Stimulated activated CD4-positive, alpha-beta T cell treated with anti-CD3 and anti-CD28 coated beads, TNF-alpha, amount 100 ng/mL, for 4 hours (primary cell): ENCODE results near the gene SNX9.
A peak's percentile ranks its signal among the peaks of the same experiment; 100 is the strongest.
"Not testable (repeated sequence)": the region's sequence is repeated elsewhere in the genome, so short reads cannot be mapped to it uniquely, and the experiment has no call there.

Experiments used
- DNase-seq, 3 experiments: peaks; one replicate each; pipeline ENCODE4 v3.0.0-alpha.2; 2020; ENCODE audit warnings: low read depth in 3 of 3

The SNX9 gene

GRCh38 chr6:157921685-157922367, 98.8 kb downstream of the SNX9 start:
- no peak for DNase-seq

DNA sequence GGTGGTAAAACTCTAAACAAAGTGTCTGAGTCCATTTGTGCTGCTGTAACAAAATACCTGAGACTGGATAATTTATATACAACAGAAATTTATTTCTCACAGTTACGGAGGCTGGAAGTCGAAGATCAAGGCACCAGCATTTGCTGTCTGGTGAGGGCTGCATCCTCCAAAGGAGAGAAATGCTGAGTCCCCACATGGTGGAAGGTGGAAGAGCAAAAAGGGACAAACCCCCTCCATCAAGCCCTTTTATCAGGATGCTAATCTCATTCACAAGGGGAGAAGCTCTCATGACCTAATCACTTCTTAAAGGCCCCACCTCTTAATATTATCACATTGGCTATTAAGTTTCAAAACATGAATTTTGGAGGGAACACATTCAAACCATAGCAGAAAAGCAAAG, 102.7 kb downstream of the SNX9 start:
- no peak for DNase-seq

DNA sequence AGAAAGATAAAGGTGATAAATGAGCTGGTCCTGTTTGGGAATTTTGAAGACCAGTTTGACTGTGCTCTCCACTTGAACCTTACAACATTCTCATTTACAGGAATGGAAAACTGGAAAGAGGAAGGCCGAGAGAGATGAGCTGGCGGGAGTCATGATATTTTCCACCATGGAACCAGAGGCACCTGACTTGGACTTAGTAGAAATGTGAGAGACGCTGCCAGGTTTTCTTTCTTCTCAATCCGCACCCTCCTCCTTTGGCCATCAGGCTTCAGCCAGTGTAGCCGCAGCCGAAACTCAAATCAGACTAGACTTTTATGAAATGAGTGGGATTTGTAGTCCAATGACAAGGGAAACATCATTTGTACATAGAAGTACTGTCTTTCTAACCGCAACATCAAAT, 104.0 kb downstream of the SNX9 start:
- DNase-seq, result no peak

- DNase-seq, result no peak
Measured at GRCh38 chr6:157928428-157928827, 105.4 kb downstream of the SNX9 start.

DNA sequence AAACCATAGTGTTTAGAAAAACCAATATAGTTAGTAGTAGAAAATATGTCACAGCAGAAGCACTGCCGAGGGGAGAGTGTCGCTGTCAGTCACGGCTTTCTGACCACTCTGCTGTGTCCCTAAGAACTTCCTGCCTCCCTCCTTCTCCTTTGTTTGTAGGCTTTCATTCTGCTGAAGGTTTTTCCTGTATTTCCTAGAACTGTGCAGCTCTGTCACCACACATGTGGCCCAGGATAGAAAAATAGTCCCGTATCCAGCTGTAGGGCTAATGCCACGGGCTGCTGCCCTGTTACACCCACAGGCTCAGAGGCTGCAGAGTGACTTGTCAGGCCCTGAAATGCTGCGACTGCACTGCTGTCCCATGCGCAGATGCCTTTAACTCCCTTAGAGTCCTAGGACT, 106.0 kb downstream of the SNX9 start:
- no peak for DNase-seq

GRCh38 chr6:157929765-157930319, 106.8 kb downstream of the SNX9 start:
- DNase-seq, result no peak

DNA sequence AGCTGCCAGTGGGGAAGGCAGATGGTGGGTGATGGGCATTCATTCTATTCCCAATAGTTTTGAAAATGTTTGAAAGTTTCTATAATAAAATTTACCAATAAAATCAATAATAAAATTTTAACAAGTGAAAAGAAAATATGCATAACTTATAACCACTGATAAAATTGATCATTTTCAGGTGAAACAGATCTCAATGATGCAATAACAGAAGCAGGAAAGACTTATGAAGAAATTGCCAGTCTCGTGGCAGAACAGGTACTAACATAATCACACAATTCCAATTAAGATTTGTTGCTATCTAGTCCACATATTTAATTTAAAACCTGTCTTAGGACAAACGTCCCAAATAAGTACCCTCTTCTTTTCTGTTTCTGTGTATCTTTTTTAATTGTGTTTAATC, 112.7 kb downstream of the SNX9 start:
- no peak for DNase-seq

GRCh38 chr6:157937318-157937717, 114.3 kb downstream of the SNX9 start:
- no peak for DNase-seq

GRCh38 chr6:157937916-157938315, 114.9 kb downstream of the SNX9 start:
- DNase-seq, result no peak

GRCh38 chr6:157940375-157941036, 117.5 kb downstream of the SNX9 start:
- peak in 1 of 3 experiments; percentile 27 for DNase-seq

DNA sequence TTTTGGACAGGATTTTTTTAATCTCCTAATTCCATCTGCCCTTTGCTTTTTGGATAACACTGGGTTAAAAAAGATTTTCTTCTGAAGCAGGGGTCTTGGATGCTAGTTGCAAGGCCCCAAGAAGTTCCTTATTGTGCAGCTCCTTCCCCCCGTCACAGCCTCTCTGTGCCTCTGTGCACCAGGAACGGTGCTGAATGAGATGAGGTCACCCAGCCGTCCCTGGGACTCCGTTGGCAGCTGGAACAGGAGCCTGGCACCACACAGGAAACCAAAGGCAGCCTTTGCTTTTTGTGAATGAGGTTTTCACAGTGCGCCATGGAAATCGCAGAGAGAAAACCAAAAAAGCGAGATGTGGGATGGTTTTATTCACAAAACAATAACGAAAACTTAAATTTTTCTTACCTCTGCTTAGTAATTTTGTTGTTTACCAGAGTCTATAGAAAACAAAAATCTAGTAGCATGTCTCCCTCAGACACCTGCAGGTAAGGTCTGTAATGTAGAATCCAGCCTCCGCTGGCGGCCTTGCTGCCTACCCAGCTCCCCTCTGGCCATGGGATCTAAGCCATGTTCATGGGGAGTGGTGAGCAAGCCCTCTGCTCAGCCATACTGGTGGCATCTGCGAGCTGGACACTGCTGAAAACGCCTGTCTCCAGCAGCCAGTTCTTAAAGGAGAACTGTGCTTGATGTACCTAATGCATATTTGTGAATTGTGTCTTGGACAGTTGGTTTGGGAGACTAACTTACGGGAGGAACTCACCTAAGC, 118.2 kb downstream of the SNX9 start:
- no peak for DNase-seq

DNA sequence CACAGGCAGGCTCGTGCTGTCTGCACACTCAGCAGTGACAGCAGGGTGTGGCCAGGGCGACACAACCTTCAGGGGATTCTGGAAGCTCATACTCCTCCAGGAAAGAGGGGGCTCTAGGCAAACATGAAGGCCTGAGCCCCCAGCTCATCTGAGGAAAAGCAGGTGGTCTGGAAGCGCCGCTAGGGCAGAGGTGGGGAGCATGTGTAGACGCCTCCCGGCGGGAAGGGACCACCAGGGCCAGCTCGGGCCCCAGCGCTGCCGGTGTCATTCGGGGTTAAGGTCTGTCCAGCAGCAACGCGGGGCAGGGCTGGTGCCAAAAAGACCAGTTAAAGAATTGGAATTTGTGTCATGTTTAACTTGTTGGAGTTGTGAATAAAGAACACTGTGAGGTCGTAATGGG, 119.3 kb downstream of the SNX9 start:
- no peak for DNase-seq

DNA sequence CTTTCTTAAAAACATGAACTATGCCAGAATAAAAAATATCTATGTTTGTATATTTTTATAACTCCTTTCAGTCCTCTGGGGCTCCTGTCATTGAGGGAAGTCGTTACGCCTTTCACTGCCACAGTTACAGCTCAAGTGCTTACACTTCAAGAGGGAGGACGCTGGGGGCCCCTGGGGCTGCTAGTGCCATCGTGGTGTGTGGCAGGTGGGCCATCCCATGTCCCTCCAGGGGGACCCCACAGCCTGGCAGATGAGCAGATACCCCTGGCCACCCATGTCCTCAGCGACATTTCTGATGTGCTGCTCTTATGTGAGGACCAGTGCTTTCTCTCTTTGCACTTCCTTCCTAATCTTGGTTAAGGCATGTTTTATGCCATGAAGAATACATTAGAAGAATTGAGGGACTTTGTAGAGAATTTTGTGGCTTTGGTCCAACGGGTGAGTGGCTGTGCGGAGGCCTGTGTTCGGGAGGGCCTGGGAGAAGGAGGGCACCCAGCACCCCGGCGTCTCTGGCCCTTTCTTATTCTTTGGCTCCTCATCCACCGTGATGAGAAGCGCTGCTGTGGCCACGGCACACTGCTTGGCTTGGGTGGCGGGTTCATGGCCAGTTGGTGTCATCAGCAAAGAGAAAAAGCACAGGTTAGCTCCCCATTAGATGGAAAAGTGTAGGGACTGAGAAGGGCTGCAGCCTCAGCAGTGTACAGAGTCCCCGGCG, 120.4 kb downstream of the SNX9 start:
- DNase-seq, result no peak

DNA sequence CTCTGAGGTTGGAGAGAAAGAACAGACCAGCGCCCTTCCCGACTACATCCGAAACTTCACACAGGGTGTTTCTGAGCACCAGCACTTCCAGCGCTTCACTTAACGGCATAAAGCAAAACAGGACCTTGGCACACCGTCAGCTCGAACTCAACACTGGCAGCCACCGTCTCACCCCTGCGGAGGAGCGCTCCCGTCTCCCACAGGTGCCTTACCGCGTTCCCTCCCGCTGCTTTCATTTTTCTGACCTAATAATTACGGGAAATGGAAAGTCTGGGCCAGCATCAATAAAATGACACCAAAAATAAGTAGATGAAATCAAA, 120.9 kb downstream of the SNX9 start:
- DNase-seq, result no peak

- peak in 2 of 3 experiments; percentile 20 to 36 for DNase-seq
Measured at GRCh38 chr6:157944983-157945931, 122.2 kb downstream of the SNX9 start.

DNA sequence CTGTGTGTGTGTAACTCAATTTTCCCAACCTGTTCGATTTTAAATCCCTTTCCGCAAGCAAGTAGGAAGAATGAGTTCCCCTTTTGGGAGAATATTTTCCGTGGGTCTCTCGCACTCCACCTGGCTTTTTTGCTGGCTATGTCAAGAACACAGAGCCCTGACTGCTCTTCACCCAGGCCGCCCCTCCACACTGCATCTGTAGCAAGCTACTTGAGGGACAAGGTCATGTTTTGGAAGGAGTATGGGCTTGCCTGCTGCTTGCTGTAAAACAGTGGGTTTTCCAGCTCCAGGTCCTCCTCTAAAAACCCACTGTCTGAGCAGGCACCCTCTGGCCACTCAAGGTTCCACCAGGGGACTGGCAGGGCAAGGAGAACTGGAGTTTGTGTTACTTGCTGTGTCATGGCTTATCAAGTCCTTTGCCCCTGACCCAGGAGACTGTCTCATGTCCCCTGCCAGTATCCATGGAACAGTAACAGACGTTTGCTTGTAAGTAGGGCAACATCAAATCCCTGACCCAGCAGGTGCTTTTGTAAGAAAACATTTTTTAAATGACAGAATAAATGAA, 123.1 kb downstream of the SNX9 start:
- DNase-seq, result no peak

GRCh38 chr6:157946865-157947532, 124.0 kb downstream of the SNX9 start:
- no peak for DNase-seq

GRCh38 chr6:157950899-157951298, 127.9 kb downstream of the SNX9 start:
- not testable (repeated sequence) for DNase-seq

DNA sequence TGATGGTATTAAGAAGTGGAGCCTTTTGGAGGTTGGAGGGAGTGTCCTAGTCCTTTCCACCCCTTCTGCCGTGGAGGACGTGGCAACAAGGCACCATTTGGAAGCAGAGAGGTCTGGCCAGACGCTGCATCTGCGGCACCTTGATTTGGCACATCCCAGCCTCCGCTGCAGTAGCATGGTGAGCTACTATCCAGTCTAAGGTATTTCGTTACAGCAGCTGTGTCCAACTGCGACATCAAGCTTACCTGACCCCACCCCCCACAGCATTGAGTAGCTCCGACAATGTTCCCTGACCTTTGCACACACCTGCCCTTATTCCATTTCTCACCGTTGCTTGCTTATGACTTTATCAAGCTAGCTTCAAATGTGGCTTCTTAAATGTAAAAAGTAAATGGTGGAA, 128.8 kb downstream of the SNX9 start:
- DNase-seq, result no peak

GRCh38 chr6:157952861-157953351, 129.9 kb downstream of the SNX9 start:
- no peak for DNase-seq
